KMS-11 (cell line): ENCODE measurements around the gene GRIK2.

Experiments
- H2AFZ ChIP-seq: fragments of 200-600 bp; sonication (generic); 2 replicates; pipeline ENCODE4 v1.6.1; 2016; ENCODE audit warnings: antibody characterized with exemption, mixed run types, low read depth
- H3K27ac ChIP-seq: fragments of 200-600 bp; sonication (generic); 2 replicates; pipeline ENCODE4 v1.6.1; 2016; ENCODE audit warnings: mild to moderate bottlenecking, mixed run types
- H3K27me3 ChIP-seq: fragments of 200-600 bp; sonication (generic); 2 replicates; pipeline ENCODE4 v1.6.1; 2017; ENCODE audit warnings: mild to moderate bottlenecking, low read depth, mixed run types, moderate library complexity; ENCODE audit not compliant: insufficient read depth
- H3K36me3 ChIP-seq: fragments of 200-600 bp; sonication (generic); 2 replicates; pipeline ENCODE4 v1.6.1; 2017; ENCODE audit warnings: mild to moderate bottlenecking, mixed run types; ENCODE audit not compliant: insufficient read depth
- H3K4me1 ChIP-seq: fragments of 200-600 bp; sonication (generic); 2 replicates; pipeline ENCODE4 v1.6.1; 2016; ENCODE audit warnings: mild to moderate bottlenecking, low read depth, mixed run types; ENCODE audit not compliant: poor library complexity, severe bottlenecking
- H3K4me2 ChIP-seq: fragments of 200-600 bp; sonication (generic); 2 replicates; pipeline ENCODE4 v1.7.0; 2016; ENCODE audit warnings: mild to moderate bottlenecking, mixed run types
- H3K4me3 ChIP-seq: fragments of 200-600 bp; sonication (generic); IDR thresholded peaks from 2 replicates; pipeline ENCODE4 v1.6.1; 2017; ENCODE audit warnings: low read depth, low read length, mixed read lengths; ENCODE audit not compliant: insufficient read depth
- H3K79me2 ChIP-seq: fragments of 200-600 bp; sonication (generic); 2 replicates; pipeline ENCODE4 v1.6.1; 2016; ENCODE audit warnings: low read depth, mixed run types; ENCODE audit not compliant: insufficient read depth
- H3K9ac ChIP-seq: fragments of 200-600 bp; sonication (generic); 2 replicates; pipeline ENCODE4 v1.6.1; 2016; ENCODE audit warnings: mild to moderate bottlenecking, mixed run types
- H4K20me1 ChIP-seq: fragments of 200-600 bp; sonication (generic); 2 replicates; pipeline ENCODE4 v1.6.1; 2016; ENCODE audit warnings: mild to moderate bottlenecking, mixed run types; ENCODE audit not compliant: insufficient read depth
- CTCF ChIP-seq: fragments of 200-600 bp; sonication (generic); conservative IDR thresholded peaks from 2 replicates; pipeline ENCODE4 v1.6.1; 2017; ENCODE audit warnings: low read depth, mild to moderate bottlenecking, antibody characterized with exemption, low read length, moderate library complexity, mixed read lengths

Gene GRIK2

GRCh38 chr6:101961357-101961756, 567.8 kb downstream of the GRIK2 start:
- Histone ChIP-seq H3K4me1 (no peaks in the 10 kb centered on the region), H3K27ac (no peak overlapping the region), H3K4me3 (no peak overlapping the region), H3K9ac (no peak overlapping the region), H3K27me3 (no peaks in the 10 kb centered on the region), H2AFZ (no peak overlapping the region), H3K4me2 (no peak overlapping the region), H4K20me1 (no peaks in the 10 kb centered on the region), H3K79me2 (no peaks in the 10 kb centered on the region), H3K36me3 (no peaks in the 10 kb centered on the region)
- no peak for TF ChIP-seq CTCF

GRCh38 chr6:101980924-101981323, 587.4 kb downstream of the GRIK2 start:
- Histone ChIP-seq H3K4me1 (no peaks in the 10 kb centered on the region), H3K9ac (no peak overlapping the region), H2AFZ (no peak overlapping the region)

GRCh38 chr6:101986476-101986875, 593.0 kb downstream of the GRIK2 start:
- Histone ChIP-seq H2AFZ (no peak overlapping the region), H3K4me2 (no peak overlapping the region), H3K27ac (no peak overlapping the region), H3K9ac (no peak overlapping the region), H3K79me2 (no peaks in the 10 kb centered on the region), H4K20me1 (no peaks in the 10 kb centered on the region), H3K4me3 (no peak overlapping the region), H3K36me3 (no peaks in the 10 kb centered on the region), H3K27me3 (no peaks in the 10 kb centered on the region), H3K4me1 (no peaks in the 10 kb centered on the region)
- no peak for TF ChIP-seq CTCF

More at GRCh38 chr6:101980924-101981323, 587.4 kb downstream of the GRIK2 start:
- Histone ChIP-seq H3K27ac (no peak overlapping the region), H3K79me2 (no peaks in the 10 kb centered on the region), H3K4me3 (no peak overlapping the region), H3K27me3 (no peaks in the 10 kb centered on the region), H3K36me3 (no peaks in the 10 kb centered on the region), H4K20me1 (no peaks in the 10 kb centered on the region), H3K4me2 (no peak overlapping the region)
- no peak for TF ChIP-seq CTCF

- Histone ChIP-seq H3K4me2 (no peak overlapping the region), H3K4me1 (no peaks in the 10 kb centered on the region), H3K4me3 (no peak overlapping the region), H3K27me3 (no peaks in the 10 kb centered on the region), H3K9ac (no peak overlapping the region), H2AFZ (no peak overlapping the region), H3K27ac (no peak overlapping the region), H3K36me3 (no peaks in the 10 kb centered on the region), H4K20me1 (no peaks in the 10 kb centered on the region), H3K79me2 (no peaks in the 10 kb centered on the region)
- no peak for TF ChIP-seq CTCF
Observed at GRCh38 chr6:101992286-101992685, 598.8 kb downstream of the GRIK2 start.
